ENCODE results near the gene COL4A2. TPM values are rescaled to one million over a fixed set of nuclear protein-coding genes. Genes with fewer than 3 reads are reported as not detected.

Gene COL4A2
- total and polyA plus RNA-seq, 11 donors: 92.4 to 377 (median 166) TPM

DNA sequence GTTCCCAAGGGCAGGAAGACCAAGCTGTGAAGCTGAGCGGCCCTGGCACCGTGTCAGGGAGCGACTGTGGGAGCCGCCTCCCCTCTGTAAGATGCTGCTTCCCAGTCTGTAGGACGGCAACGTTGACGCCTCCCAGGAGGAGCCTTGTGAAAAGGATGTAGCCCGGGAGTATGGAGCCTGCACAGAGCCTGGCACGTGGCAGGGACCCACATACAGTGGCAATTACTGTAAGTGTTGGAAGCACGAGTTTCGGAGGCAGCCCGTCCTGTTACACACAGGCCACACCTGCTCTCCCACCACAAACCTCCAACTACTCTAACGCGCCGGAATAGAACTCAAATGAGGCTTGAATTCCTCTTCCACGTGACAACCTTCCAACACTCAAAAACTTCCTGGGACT, 247.9 kb downstream of the COL4A2 start:
- WGBS, 4 donors: 81 to 90% (median 85%) methylated on average over 15 of the region's 16 CpGs
- peaks cover 0 to 27% (median 0%) of the 10 kb centered on the region in 9 donors for H3K36me3 ChIP-seq
- peaks cover 0 to 8% (median 0%) of the 10 kb centered on the region in 12 donors for H3K9me3 ChIP-seq
- TF ChIP-seq POLR2A (IDR thresholded peaks at IDR 0.05): no peak
- TF ChIP-seq, protein P1, sequence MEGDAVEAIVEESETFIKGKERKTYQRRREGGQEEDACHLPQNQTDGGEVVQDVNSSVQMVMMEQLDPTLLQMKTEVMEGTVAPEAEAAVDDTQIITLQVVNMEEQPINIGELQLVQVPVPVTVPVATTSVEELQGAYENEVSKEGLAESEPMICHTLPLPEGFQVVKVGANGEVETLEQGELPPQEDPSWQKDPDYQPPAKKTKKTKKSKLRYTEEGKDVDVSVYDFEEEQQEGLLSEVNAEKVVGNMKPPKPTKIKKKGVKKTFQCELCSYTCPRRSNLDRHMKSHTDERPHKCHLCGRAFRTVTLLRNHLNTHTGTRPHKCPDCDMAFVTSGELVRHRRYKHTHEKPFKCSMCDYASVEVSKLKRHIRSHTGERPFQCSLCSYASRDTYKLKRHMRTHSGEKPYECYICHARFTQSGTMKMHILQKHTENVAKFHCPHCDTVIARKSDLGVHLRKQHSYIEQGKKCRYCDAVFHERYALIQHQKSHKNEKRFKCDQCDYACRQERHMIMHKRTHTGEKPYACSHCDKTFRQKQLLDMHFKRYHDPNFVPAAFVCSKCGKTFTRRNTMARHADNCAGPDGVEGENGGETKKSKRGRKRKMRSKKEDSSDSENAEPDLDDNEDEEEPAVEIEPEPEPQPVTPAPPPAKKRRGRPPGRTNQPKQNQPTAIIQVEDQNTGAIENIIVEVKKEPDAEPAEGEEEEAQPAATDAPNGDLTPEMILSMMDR (IDR thresholded peaks at IDR 0.05): no peak
- H3K4me1 ChIP-seq: peaks cover 0 to 37% (median 15%) of the 10 kb centered on the region in 12 donors
- H3K27me3 ChIP-seq: no peaks in the 10 kb centered on the region
- DNase-seq (no peak), ATAC-seq (no peak)
- H3K27ac ChIP-seq: no peak overlapping the region
- intact Hi-C loops (cut with DNase I): loop anchor here in 3 of 10 donors (5.0 to 10.0 kb wide), 4 partner anchors 43 to 340 kb away; no protein-coding TSS in a partner anchor
- H3K4me3 ChIP-seq: no peak overlapping the region

DNA sequence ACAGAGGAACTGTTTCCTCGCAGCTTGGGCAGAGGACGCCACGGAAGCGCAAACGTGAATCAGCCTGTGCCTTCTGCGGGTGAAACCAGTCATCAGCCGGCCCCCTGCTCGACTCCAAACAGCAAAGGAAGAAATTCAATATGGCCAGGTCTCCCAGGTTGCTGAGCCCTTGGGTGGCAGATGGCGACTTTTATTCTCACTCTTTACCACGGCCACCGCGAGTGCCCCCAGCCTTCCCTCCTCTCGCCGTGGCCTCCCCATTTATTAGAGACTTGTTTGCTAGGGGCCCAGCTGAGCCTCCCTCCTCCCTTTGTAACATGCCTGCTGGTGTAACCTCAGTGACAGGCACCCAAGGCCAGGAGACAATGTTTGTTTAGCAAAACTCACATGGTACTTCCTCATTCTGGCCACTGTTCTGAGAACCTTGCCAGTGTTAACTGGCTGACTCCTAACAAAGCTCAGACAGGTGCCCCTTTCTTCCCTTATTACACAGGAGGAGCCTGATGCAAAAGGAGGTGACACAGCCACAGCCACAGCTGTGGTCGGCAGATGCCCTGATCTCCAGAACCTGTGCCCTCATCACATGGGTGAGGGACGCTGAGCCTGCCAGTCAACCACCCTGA, 248.6 kb downstream of the COL4A2 start:
- Histone ChIP-seq H3K4me3 (no peak overlapping the region), H3K4me1 (peaks cover 0 to 42% (median 15%) of the 10 kb centered on the region in 12 donors), H3K36me3 (peaks cover 0 to 27% (median 0%) of the 10 kb centered on the region in 9 donors), H3K27me3 (no peaks in the 10 kb centered on the region), H3K9me3 (peaks cover 0 to 8% (median 0%) of the 10 kb centered on the region in 12 donors), H3K27ac (no peak overlapping the region)
- DNase-seq (no peak), ATAC-seq (peak in 1 of 4 donors; percentile 9)
- TF ChIP-seq POLR2A (IDR thresholded peaks at IDR 0.05): no peak
- TF ChIP-seq, protein P1 (IDR thresholded peaks at IDR 0.05): no peak
- intact Hi-C loops (cut with DNase I): loop anchor here in 3 of 10 donors (5.0 to 10.0 kb wide), 4 partner anchors 43 to 341 kb away; no protein-coding TSS in a partner anchor
- 93 to 96% (median 94%) methylated on average over 16 of the region's 16 CpGs for WGBS, 4 donors

DNA sequence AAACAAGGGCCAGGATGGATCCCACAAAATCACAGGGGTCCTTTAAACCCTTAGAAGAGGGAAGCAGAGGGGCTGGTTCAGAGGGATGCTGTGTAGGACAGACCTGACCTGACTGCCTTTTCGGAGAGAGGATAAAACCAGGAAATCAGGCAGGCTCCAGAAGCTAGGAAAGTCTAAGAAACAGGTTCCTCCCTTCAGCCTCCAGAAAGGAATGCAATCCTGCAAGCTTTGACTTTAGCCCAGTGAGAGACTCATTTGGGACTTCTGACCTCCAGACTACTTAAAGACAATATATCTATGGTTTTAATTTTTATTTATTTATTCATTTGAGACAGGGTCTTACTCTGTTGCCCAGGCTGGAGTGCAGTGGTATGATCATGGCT, 249.1 kb downstream of the COL4A2 start:
- TF ChIP-seq POLR2A (IDR thresholded peaks at IDR 0.05): no peak
- TF ChIP-seq, protein P1 (IDR thresholded peaks at IDR 0.05): no peak
- ATAC-seq (no peak), DNase-seq (no peak)
- intact Hi-C loops (cut with DNase I): loop anchor here in 3 of 10 donors (5.0 to 10.0 kb wide), 4 partner anchors 44 to 341 kb away; no protein-coding TSS in a partner anchor
- 89 to 96% (median 94%) methylated on average over 1 of the region's 1 CpG for WGBS, 4 donors
- H3K36me3 ChIP-seq: peaks cover 0 to 27% (median 0%) of the 10 kb centered on the region in 9 donors
- H3K27ac ChIP-seq: no peak overlapping the region
- H3K9me3 ChIP-seq: peaks cover 0 to 8% (median 0%) of the 10 kb centered on the region in 12 donors
- H3K4me3 ChIP-seq: no peak overlapping the region
- no peaks in the 10 kb centered on the region for H3K27me3 ChIP-seq
- peaks cover 0 to 38% (median 15%) of the 10 kb centered on the region in 12 donors for H3K4me1 ChIP-seq

DNA sequence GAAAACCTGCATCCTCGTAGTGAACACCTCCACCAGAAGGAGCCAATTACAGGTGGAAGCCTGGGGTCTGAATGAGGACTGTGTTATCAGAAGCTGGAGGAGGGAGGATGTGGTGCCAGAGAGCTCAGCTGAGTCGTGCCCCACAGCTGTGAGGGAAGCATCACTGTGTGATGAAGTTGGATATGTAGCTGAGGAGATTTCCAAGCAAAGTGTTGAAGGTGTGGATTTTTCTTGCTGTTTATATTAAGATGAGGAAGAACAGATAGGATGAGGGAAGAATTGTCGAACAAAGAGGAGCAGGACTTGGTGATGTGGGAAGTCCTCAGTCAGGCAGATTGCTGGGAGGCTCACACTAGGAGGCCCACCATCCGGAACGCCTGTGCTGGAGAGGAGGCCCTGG, 250.0 kb downstream of the COL4A2 start:
- Histone ChIP-seq H3K4me1 (peaks cover 0 to 34% (median 12%) of the 10 kb centered on the region in 12 donors), H3K27me3 (no peaks in the 10 kb centered on the region), H3K36me3 (peaks cover 0 to 27% (median 0%) of the 10 kb centered on the region in 9 donors), H3K27ac (no peak overlapping the region), H3K4me3 (no peak overlapping the region), H3K9me3 (peaks cover 0 to 8% (median 0%) of the 10 kb centered on the region in 12 donors)
- DNase-seq: no peak
- 90 to 94% (median 93%) methylated on average over 5 of the region's 5 CpGs for WGBS, 4 donors
- intact Hi-C loops (cut with DNase I): loop anchor here in 3 of 10 donors (5.0 to 10.0 kb wide), 4 partner anchors 45 to 342 kb away; no protein-coding TSS in a partner anchor
- TF ChIP-seq POLR2A (IDR thresholded peaks at IDR 0.05): no peak
- TF ChIP-seq, protein P1 (IDR thresholded peaks at IDR 0.05): no peak
- no peak for ATAC-seq
